GM12878 (cell line): ENCODE measurements around the gene F2. TPM values are rescaled to one million over a fixed set of nuclear protein-coding genes. Genes with fewer than 3 reads are reported as not detected.

Experiments
- ATAC-seq: fragments of 200-7000 bp; cut with Tn5 transposase; 3 replicates; pipeline ENCODE4 v1.9.1; 2020; ENCODE audit warnings: mild to moderate bottlenecking, moderate library complexity
- BruUV-seq: library from RNA; stranded (reverse); fragments of 400-500 nt; replicated peaks from 2 replicates; lab custom pipeline; 2021; lab: Mats Ljungman, UMichigan
- CTCF ChIA-PET: fragments of 300-600 bp; sonication (Branson Sonifier 250); formaldehyde crosslinking; extraction: SDS; loops from one replicate; lab custom pipeline; 2021; ENCODE audit warnings: inconsistent platforms; lab: Yijun Ruan, JAX
- POLR2A ChIA-PET: fragments of 350-600 bp; formaldehyde crosslinking; extraction: SDS; loops from one replicate; lab custom pipeline; 2021; ENCODE audit warnings: inconsistent platforms; lab: Charles Lee
- RAD21 ChIA-PET: fragments of 300-600 bp; sonication (Branson Sonifier 250); formaldehyde crosslinking; loops from one replicate; lab custom pipeline; 2023; ENCODE audit warnings: antibody characterized with exemption; ENCODE audit not compliant: unreplicated experiment; lab: Charles Lee
- SMC1A ChIA-PET: fragments of 300-600 bp; sonication (Branson Sonifier 250); formaldehyde crosslinking; loops from one replicate; lab custom pipeline; 2023; ENCODE audit not compliant: unreplicated experiment, uncharacterized antibody; lab: Charles Lee
- DNase-seq: peaks from one replicate; pipeline ENCODE4 v3.0.0-alpha.2; 2011; ENCODE audit warnings: low read depth, low spot score
- FAIRE-seq: peaks from 3 replicates; lab custom pipeline; 2011; peaks lifted over from hg19 to GRCh38; lab: Jason Lieb, UNC
- H2AFZ ChIP-seq: 2 replicates; pipeline ENCODE4 v1.6.0; 2011; ENCODE audit warnings: low read depth, low read length, control low read depth; ENCODE audit not compliant: control insufficient read depth
- H3K27ac ChIP-seq: 2 replicates; pipeline ENCODE4 v1.5.1; 2011; ENCODE audit warnings: control low read depth; ENCODE audit not compliant: control insufficient read depth, insufficient read depth
- H3K27me3 ChIP-seq, 2 experiments: replicated peaks in 1 of 2; 2 replicates each; pipeline versions ENCODE4 v1.6.0 to v1.6.1; 2011; ENCODE audit warnings: low read length in 1 of 2; ENCODE audit not compliant: control insufficient read depth in 2 of 2, insufficient read depth in 2 of 2
- H3K36me3 ChIP-seq, 2 experiments: 2 replicates each; pipeline ENCODE4 v1.5.1; 2011; ENCODE audit warnings: low read length in 1 of 2; ENCODE audit not compliant: control insufficient read depth in 2 of 2, insufficient read depth in 2 of 2
- H3K4me1 ChIP-seq: 2 replicates; pipeline ENCODE4 v1.6.1; 2011; ENCODE audit warnings: mild to moderate bottlenecking, low read length, moderate library complexity, mixed read lengths; ENCODE audit not compliant: control insufficient read depth, insufficient read depth
- H3K4me2 ChIP-seq: 2 replicates; pipeline ENCODE4 v1.6.0; 2011; ENCODE audit warnings: control low read depth; ENCODE audit not compliant: control insufficient read depth, insufficient read depth
- H3K4me3 ChIP-seq: fragments of 200-600 bp; sonication (generic); 2 replicates; pipeline ENCODE4 v1.5.1; 2016
- H3K79me2 ChIP-seq: 2 replicates; pipeline ENCODE4 v1.6.0; 2011; ENCODE audit warnings: low read length; ENCODE audit not compliant: control insufficient read depth, insufficient read depth
- H3K9ac ChIP-seq: 2 replicates; pipeline ENCODE4 v1.8.0; 2011; ENCODE audit warnings: low read length, control low read depth, mixed read lengths; ENCODE audit not compliant: control insufficient read depth, insufficient read depth
- H3K9me3 ChIP-seq: replicated peaks from 3 replicates; pipeline ENCODE4 v1.5.1; 2011; ENCODE audit warnings: mild to moderate bottlenecking, low read length; ENCODE audit not compliant: control insufficient read depth, insufficient read depth
- H4K20me1 ChIP-seq: 2 replicates; pipeline ENCODE4 v1.6.0; 2011; ENCODE audit not compliant: control insufficient read depth, insufficient read depth
- ATF7 ChIP-seq: fragments of 450-650 bp; IDR thresholded peaks from 2 replicates; pipeline ENCODE4 v1.6.1; 2016; ENCODE audit warnings: low read depth, mild to moderate bottlenecking
- BCLAF1 ChIP-seq: fragments of 450-650 bp; IDR thresholded peaks from 2 replicates; pipeline ENCODE4 v1.6.1; 2017; ENCODE audit warnings: antibody characterized with exemption, mild to moderate bottlenecking, moderate library complexity
- CEBPB ChIP-seq, 2 experiments: fragments of 150-350 bp in 1 of 2; IDR thresholded peaks; 2 replicates each; pipeline ENCODE4 v1.6.1; 2012 to 2014; ENCODE audit warnings: low read depth in 2 of 2, low read length in 2 of 2, borderline replicate concordance in 1 of 2, inconsistent platforms in 1 of 2
- DPF2 ChIP-seq: fragments of 450-650 bp; IDR thresholded peaks from 2 replicates; pipeline ENCODE4 v1.6.1; 2017; ENCODE audit warnings: mild to moderate bottlenecking
- EED ChIP-seq: sonication (generic); IDR thresholded peaks from 2 replicates; pipeline ENCODE4 v1.6.1; 2016; ENCODE audit warnings: antibody characterized with exemption, low read depth
- HSF1 ChIP-seq: fragments of 150-350 bp; IDR thresholded peaks from 2 replicates; pipeline ENCODE4 v1.6.1; 2014; ENCODE audit warnings: mild to moderate bottlenecking, low read depth, low read length
- JUNB ChIP-seq: IDR thresholded peaks from 2 replicates; pipeline ENCODE4 v1.6.1; 2016; ENCODE audit warnings: antibody characterized with exemption, mild to moderate bottlenecking
- MTA3 ChIP-seq: IDR thresholded peaks from 2 replicates; pipeline ENCODE4 v1.6.1; 2012; ENCODE audit warnings: low read length, inconsistent platforms, borderline replicate concordance
- NFYB ChIP-seq: IDR thresholded peaks from 2 replicates; pipeline ENCODE4 v1.6.1; 2011; ENCODE audit warnings: low read depth, mild to moderate bottlenecking, low read length, improper control_type of control experiment, moderate library complexity; ENCODE audit not compliant: insufficient read depth
- POLR2AphosphoS2 ChIP-seq: IDR thresholded peaks from 2 replicates; pipeline ENCODE4 v1.6.1; 2011; ENCODE audit warnings: low read depth, mild to moderate bottlenecking, low read length, improper control_type of control experiment, moderate library complexity
- SMAD5 ChIP-seq: IDR thresholded peaks from 2 replicates; pipeline ENCODE4 v1.6.1; 2016; ENCODE audit warnings: antibody characterized with exemption, low read depth
- STAT1 ChIP-seq: fragments of 450-650 bp; conservative IDR thresholded peaks from 2 replicates; pipeline ENCODE4 v1.6.1; 2014; ENCODE audit warnings: antibody characterized with exemption, mild to moderate bottlenecking
- STAT3 ChIP-seq: IDR thresholded peaks from 2 replicates; pipeline ENCODE4 v1.6.1; 2011; ENCODE audit warnings: low read depth, low read length, improper control_type of control experiment
- YY1 ChIP-seq: IDR thresholded peaks from 2 replicates; pipeline ENCODE4 v1.6.1; 2011; ENCODE audit warnings: low read depth, mild to moderate bottlenecking, low read length
- ZBED1 ChIP-seq: IDR thresholded peaks from 2 replicates; pipeline ENCODE4 v1.6.1; 2016; ENCODE audit warnings: borderline replicate concordance
- WGBS: methylation state at CpG from one replicate; pipeline ENCODE4 v1.1.6; 2016; ENCODE audit warnings: low lambda C conversion rate; ENCODE audit not compliant: insufficient replicate concordance, insufficient coverage; ENCODE audit errors: missing lambda C conversion rate; 5-methylcytosine and 5-hydroxymethylcytosine counted together
- in situ Hi-C: fragments of 300-500 bp; cut with MboI; formaldehyde crosslinking; loops from 9 replicates; pipeline ENCODE4 v1.14.3; 2018; ENCODE audit warnings: mixed read lengths
- intact Hi-C: fragments of 100-400 bp; cut with micrococcal nuclease; formaldehyde crosslinking; loops from one replicate; pipeline ENCODE4 v1.14.2; 2022; ENCODE audit not compliant: unreplicated experiment
- polyA plus RNA-seq, 11 experiments: library from polyadenylated mRNA; depleted of rRNA in 4 of 11; unstranded in 6 of 11; stranded (reverse) in 5 of 11; fragments of >200 nt; fragmentation: Nextera tagmentation in 4 of 11; fragmentation: Illumina TruSeq in 1 of 11; extraction: Ambion mirVana in 4 of 11; extraction: Trizol in 1 of 11; gene quantifications; 1 replicate in 1 of 11; 2 replicates in 10 of 11; pipeline versions ENCODE4 v1.2.1 to v1.2.3, GENCODE V29; 2011 to 2016; ENCODE audit warnings: inconsistent platforms in 2 of 11, missing spikeins in 2 of 11, low read depth in 1 of 11
- total RNA-seq, 4 experiments: library from RNA; depleted of rRNA in 3 of 4; stranded (reverse); fragments of >200 nt in 3 of 4; fragmentation: Illumina TruSeq in 1 of 4; extraction: Trizol in 1 of 4; gene quantifications; 2 replicates each; pipeline versions ENCODE4 v1.2.1 to v1.2.3, GENCODE V29; 2013 to 2021

Gene F2
- total and polyA plus RNA-seq, 10 of the 15 experiments (the other 5 are each of a cell fraction or from before 2014, with no cell fraction given) = 0.23 to 0.72 TPM; not detected in 8

- ATAC-seq = no peak
- in situ Hi-C loops = no loop called here
- ChIA-PET SMC1A (no interaction called here), CTCF (no interaction called here), RAD21 (no interaction called here), POLR2A (no interaction called here)
- Histone ChIP-seq H3K4me1 (no peaks in the 10 kb centered on the region), H3K27me3 (no peaks in the 10 kb centered on the region), H3K9ac (no peak overlapping the region), H3K4me3 (no peak overlapping the region), H2AFZ (no peak overlapping the region), H3K4me2 (no peak overlapping the region), H3K9me3 (no peaks in the 10 kb centered on the region), H4K20me1 (no peaks in the 10 kb centered on the region), H3K27ac (no peak overlapping the region), H3K79me2 (no peaks in the 10 kb centered on the region), H3K36me3 (no peaks in the 10 kb centered on the region)
- TF ChIP-seq DPF2 = no peak
- no peak for TF ChIP-seq NFYB
- no peak for TF ChIP-seq SMAD5
- TF ChIP-seq STAT3 = no peak
- no peak for TF ChIP-seq BCLAF1
- TF ChIP-seq STAT1 = no peak
- no peak for TF ChIP-seq POLR2AphosphoS2
- no peak for TF ChIP-seq ATF7
- TF ChIP-seq YY1 = no peak
- TF ChIP-seq HSF1 = no peak
- TF ChIP-seq CEBPB (IDR thresholded peaks at IDR 0.05; ENCODE audit: borderline replicate concordance in 1 of 2, low read depth in 2 of 2, low read length in 2 of 2) = no peak
- no peak for TF ChIP-seq ZBED1
- no peak for TF ChIP-seq EED
- TF ChIP-seq MTA3 = no peak
- no peak for TF ChIP-seq JUNB
- DNase-seq = no peak
- no TSS peak for BruUV-seq
- 51% methylated on average over 4 of the region's 4 CpGs for WGBS
- intact Hi-C loops = no loop called here
- FAIRE-seq = no peak
Measured at GRCh38 chr11:46731545-46731944, 12.5 kb downstream of the F2 start.
